IPS-18c (cell line): ENCODE data around the gene GPR62.
A peak's percentile ranks its signal among the peaks of the same experiment; 100 is the strongest.

ENCODE experiments used
- H3K4me3 ChIP-seq: 2 replicates; pipeline ENCODE4 v1.7.0; 2013; ENCODE audit warnings: low read depth, mild to moderate bottlenecking, low read length, moderate library complexity; ENCODE audit not compliant: insufficient read depth
- H3K9me3 ChIP-seq: one replicate; pipeline ENCODE4 v1.6.1; 2013; ENCODE audit warnings: mild to moderate bottlenecking, low read length, moderate library complexity; ENCODE audit not compliant: control insufficient read depth, insufficient read depth

Gene GPR62

DNA sequence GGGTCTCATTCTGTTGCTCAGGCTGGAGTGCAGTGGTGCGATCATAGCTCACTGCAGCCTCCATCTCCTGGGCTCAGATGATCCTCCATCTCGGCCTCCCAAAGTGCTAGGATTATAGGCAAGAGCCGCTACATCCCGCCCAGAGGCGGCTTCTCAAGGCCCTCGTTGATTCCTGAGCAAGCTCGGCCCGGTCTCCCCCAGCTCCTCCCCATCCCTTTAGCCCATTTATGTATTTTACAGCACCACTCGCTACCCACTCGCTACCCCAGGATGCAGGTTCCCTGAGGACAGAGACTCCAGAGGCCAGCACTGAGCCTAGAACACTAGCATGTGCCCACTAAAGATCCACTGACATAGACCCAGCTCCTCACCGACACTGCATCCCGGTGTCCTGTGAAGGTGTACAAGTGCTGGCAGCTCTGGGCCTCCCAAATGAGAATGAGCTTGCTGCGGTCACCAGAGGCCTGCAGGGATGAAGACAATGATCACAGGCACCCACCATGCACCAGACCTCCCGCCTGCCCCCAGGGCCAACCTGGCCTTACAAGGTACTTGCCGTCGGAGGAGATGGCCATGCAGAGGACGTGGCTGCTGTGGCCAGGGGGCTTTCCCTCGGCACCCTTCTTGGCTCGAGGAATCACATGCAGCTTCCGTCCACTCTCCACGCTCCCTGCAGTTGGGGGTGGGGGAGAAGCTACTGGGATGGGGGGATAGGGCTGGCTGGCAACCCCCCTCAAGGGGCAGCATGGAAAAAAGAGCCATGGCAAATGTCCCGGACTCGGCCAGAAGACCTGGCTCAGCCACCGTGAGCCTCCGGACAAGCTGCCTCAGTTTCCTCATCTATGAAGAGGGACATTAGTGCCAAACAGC is 19.1 kb upstream of the GPR62 start:
- Histone ChIP-seq H3K4me3 (no peak overlapping the region), H3K9me3 (no peaks in the 10 kb centered on the region)

DNA sequence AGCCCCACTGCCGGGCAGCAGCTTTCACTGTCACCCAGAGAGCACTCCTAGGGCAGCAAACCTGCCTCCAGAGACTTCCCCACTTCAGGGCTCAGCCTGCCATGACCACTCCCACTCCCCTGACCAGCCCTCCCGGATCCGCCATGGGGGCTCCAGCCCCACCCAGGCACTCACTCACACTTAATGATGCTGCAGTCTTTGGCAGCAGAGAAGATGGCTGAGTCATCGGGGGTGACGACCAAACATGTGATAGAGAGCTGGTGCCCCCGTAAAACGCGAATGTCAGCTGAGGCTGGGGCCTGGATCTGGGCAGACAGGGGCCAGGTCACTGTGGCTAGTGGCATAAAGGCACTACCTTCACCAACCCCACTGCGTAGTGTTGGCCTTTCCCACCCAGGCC is 18.2 kb upstream of the GPR62 start:
- no peaks in the 10 kb centered on the region for H3K9me3 ChIP-seq
- no peak overlapping the region for H3K4me3 ChIP-seq

DNA sequence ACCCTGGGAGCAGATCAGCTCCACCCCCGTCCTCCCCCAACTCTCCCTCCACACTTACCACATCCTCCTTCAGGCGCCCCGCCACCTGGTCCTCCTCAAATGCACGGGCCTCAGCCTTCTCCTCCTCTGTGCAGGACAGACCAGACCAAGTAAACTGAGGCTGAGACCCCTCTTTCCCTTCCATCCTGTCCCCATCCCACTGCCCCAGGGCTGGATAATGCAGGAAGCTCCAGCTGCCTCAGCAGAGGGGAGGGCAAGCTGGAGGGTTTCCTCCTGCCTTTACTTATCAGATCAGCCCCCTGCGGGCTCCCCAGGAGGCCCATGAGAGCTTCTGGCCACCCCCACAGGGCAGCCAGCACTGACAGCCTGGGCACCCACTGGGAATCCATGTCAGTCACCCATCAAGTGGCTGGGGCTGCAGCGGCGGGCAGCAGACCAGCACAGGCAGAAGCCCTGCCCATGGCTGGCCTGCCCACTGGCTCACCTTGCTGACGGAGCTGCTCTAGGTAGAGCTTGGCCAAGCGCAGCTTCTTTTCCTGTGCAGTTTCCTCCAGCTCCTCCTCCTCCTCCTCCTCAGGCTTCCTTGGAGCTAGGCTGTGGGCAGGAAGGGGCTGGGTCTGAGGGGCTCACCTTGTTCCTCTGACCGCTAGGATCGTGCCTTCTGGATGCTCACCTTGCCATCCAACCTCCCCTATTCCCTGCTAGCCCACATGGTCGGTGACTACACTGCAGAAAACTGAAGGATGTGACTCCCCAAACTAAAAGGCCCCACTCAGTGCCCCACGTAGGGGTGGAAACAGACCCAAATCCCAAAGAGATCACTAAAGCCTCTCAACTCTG is 17.4 kb upstream of the GPR62 start:
- H3K9me3 ChIP-seq = no peaks in the 10 kb centered on the region
- no peak overlapping the region for H3K4me3 ChIP-seq

DNA sequence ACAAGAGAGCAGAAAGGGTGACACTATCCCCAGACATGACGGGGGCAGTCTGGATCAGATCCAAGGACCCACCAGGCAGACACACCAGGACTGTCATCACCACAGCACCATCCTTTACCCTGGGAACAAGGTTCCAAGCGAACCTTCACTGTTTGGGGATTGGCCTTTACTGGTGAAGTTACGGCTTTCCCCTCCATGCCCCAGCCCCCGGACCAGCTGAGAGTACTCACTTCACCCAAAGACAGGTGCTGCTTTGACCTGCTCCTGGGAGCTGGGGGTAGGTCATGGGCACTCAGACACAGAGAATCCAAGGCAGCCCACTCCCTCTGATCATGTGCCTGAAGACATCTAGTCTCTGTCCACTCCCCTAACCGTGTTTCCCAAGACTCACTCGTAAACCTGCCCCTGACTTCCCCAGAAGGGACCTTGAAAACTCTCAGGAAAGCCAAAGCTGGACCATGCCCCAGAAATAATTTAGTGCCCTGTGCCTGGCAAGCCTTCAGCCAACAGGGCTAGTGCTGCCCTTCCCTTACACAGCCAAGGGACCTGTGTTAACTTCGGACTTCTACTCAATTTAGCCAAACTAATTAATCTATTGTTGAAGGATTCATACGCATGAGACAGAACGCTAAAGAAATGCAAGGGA is 16.3 kb upstream of the GPR62 start:
- no peak overlapping the region for H3K4me3 ChIP-seq
- H3K9me3 ChIP-seq = no peaks in the 10 kb centered on the region

DNA sequence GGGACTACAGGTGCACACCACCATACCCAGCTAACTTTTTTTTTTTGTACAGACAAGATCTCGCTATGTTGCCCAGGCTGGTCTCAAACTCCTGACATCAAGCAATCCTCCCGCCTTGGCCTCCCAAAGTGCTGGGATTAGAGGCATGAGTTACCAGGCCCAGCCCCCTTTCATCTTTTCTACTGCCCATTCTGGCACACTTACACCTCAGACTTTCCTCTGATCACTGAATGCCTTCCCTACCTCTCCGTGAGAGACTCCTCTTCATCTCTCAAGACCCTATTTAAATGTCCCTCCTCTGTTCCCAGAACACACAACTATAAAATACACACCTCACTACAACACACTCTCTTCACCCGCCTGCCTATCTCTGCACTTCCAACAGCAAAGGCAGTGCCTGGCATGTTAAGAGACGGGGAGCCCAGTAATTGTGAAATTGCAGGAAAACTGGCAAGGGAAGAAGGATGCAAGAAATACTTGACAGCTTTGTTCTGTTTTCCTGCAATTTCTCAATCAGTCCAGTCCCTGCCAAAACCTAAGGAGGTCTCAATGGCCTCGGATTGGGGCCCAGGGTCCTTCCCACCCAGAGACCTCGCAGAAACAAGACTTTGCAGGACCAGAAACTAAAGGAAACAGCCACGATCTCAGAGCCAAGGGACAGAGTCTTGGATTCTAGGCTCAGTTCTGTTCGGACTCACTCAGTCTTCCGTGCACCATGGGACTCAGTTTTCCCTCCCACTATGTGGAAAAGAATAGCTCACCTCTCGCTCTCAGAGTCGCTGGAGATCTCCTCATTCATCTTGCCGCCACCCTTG is 14.3 kb upstream of the GPR62 start:
- H3K9me3 ChIP-seq = no peaks in the 10 kb centered on the region
- H3K4me3 ChIP-seq = peak overlapping the region; percentile 87

DNA sequence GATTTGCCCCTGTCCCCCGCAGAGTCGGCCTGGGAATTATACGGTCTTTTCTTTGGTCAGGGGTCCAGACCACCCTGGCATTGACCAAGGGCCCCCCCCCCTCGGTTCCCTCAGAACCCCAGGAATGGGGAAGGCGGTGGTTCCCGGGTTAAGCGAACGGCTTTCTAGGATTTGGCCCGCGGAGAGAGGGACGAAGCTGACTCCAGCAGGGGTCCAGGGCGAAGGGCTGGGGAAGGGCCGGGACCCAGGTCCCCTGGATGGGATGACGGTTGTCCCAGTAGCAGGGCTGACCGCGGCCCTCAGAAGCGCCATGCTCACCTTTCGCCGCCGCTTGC is 13.8 kb upstream of the GPR62 start:
- Histone ChIP-seq H3K9me3 (no peaks in the 10 kb centered on the region), H3K4me3 (peak overlapping the region; percentile 87)

DNA sequence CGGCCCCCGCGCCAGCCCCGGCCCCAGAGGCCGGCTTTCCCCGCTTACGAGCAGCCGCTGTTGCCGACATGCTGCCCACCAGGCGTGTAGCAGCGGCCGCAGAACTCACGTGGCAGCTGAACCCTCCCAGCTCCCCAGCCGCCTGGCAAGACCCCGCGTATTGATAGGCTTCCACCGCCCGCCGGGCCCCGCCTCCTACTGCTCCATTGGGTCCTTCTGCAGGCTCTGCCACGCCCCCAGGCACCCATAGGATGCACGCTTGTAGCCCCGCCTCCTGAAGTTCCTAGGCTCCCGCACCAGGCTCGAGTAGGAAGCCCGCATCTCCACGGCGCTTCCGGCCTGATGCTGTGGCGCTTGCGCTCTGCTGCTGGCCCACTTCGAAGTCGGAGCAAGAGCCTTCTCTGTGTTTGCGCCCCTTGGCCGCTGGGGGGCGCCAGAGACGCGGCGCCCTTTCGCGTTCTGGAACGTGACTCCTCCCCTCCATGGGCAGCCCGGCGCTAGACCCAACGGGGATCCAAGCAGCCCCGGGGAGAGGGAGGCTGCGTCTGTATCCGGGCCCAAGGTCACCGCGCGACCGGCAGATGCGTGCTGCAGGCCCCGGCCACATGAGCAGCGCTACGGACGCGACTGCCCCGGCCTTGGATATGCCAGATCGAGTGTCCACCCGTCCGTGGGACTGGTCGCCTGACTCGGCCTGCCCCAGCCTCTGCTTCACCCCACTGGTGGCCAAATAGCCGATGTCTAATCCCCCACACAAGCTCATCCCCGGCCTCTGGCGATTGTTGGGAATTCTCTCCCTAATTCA is 13.2 kb upstream of the GPR62 start, which contains the start of the genes PARP3 and RRP9:
PARP3 (plus strand) TSS at position 566 of the 805 bp plus-strand sequence. CDS start 993 bp downstream, outside the sequence.
RRP9 (minus strand) TSS at position 107 of the 805 bp plus-strand sequence; CDS start at position 70, 37 bp downstream.
- Histone ChIP-seq H3K4me3 (peak within 1 kb of the TSS; percentile 87), H3K9me3 (no peaks in the 10 kb centered on the region)

DNA sequence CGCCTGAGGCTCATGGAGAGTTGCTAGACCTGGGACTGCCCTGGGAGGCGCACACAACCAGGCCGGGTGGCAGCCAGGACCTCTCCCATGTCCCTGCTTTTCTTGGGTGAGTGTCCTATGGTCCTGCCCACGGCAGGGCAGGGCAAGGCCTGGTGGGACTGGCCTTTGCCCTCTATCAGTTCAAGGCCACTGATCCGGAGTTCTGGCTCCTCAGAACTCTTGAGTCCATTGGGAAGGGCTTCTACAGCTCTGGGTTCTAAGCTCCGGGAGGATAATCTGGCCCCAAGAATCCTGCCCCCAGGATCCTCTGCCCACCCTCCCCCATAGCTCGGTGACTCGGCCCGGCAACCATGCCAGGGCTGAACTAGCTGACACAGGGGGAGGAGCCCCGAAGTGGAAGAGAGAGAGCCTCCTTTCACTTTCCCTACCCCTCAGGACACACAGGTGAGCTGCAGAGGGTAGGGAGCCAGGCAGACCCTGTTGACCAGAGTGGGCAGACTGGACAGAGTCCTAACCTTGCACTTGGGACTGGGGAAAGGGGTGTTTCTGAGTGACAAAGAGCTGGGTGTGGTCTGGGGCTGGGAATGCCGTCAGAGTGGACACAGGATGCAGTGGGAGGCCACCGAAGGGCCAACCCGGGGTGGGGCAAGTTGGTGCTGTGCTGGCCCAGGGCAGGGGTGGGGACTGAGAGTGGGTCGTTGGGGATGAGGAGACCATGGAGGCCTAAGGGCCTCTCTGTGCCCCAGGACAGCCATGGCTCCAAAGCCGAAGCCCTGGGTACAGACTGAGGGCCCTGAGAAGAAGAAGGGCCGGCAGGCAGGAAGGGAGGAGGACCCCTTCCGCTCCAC is 12.4 kb upstream of the GPR62 start:
- Histone ChIP-seq H3K9me3 (no peaks in the 10 kb centered on the region), H3K4me3 (peak overlapping the region; percentile 36)

DNA sequence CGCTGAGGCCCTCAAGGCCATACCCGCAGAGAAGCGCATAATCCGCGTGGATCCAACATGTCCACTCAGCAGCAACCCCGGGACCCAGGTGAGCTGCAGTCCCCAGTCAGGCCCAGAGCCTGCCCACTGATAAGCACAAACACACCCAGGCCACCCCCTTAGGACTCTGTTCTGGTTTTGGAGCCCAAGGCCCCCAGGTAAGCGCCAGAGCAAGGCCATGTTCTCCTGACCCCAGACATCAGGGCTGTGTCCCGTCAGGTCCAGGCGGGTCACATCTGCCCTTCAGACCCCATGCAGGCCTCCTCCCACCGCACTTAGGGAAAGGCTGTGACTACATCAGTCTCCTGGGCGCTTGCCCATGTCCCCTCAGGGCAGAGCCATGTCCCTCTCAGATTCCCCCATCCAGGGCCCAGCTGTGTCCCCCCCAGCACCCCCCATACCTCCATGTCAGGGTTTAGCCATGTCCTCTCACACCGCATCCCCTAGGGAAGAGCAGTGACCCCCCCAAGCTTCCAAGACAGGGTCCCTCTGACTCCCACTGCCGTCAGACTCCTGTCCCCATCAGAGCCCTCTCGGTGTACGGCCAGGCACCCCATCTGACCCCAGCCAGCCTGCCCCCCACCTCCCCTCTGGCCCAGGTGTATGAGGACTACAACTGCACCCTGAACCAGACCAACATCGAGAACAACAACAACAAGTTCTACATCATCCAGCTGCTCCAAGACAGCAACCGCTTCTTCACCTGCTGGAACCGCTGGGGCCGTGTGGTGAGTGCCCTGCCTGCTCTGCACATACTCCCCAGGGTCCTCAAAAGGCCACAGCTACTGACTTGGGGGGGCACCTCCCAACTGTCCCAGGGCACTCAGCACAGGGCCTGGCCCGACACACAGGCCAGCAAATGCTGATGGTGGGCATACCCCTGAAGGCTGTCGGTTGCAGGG is 11.5 kb upstream of the GPR62 start:
- Histone ChIP-seq H3K9me3 (no peaks in the 10 kb centered on the region), H3K4me3 (no peak overlapping the region)

DNA sequence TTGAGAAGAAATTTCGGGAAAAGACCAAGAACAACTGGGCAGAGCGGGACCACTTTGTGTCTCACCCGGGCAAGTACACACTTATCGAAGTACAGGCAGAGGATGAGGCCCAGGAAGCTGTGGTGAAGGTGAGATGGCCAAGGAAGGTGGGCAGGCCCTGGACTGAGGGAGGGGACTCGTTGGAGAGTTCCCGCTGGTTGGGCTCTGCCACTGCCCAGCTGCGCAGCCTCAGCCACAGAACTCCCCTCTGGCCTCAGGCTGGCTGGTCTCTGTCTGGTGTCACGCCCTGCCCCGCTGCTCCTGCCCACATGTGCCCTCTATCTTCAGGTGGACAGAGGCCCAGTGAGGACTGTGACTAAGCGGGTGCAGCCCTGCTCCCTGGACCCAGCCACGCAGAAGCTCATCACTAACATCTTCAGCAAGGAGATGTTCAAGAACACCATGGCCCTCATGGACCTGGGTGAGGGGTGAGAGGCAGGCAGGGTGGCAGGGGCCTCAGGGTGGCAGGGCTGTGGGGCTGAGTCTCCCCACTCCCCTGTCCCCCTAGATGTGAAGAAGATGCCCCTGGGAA is 10.6 kb upstream of the GPR62 start:
- H3K9me3 ChIP-seq = no peaks in the 10 kb centered on the region
- no peak overlapping the region for H3K4me3 ChIP-seq

DNA sequence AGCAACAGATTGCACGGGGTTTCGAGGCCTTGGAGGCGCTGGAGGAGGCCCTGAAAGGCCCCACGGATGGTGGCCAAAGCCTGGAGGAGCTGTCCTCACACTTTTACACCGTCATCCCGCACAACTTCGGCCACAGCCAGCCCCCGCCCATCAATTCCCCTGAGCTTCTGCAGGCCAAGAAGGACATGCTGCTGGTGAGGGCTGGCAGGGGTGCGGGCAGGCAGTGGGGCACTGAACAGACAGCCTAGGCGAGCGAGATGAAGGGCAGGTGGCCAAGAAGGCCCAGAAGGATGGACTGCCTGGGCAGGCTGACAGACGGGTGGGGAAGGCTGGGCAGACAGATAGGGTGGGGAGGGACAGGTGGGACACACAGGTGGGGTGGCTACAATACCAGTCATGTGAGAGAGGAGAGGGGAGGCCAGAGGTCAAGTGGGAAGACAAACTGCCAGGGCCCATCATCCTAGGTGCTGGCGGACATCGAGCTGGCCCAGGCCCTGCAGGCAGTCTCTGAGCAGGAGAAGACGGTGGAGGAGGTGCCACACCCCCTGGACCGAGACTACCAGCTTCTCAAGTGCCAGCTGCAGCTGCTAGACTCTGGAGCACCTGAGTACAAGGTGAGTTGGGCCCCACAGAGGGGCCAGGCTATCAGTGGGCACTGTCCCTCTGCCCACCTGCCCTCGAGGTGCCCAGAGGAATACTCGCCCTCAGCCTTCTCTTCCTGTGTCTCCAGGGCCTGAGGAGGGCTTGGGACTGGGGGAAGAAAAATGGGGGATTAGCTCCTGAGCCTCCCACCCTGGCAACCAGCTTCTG is 9.9 kb upstream of the GPR62 start:
- H3K9me3 ChIP-seq = no peaks in the 10 kb centered on the region
- no peak overlapping the region for H3K4me3 ChIP-seq

DNA sequence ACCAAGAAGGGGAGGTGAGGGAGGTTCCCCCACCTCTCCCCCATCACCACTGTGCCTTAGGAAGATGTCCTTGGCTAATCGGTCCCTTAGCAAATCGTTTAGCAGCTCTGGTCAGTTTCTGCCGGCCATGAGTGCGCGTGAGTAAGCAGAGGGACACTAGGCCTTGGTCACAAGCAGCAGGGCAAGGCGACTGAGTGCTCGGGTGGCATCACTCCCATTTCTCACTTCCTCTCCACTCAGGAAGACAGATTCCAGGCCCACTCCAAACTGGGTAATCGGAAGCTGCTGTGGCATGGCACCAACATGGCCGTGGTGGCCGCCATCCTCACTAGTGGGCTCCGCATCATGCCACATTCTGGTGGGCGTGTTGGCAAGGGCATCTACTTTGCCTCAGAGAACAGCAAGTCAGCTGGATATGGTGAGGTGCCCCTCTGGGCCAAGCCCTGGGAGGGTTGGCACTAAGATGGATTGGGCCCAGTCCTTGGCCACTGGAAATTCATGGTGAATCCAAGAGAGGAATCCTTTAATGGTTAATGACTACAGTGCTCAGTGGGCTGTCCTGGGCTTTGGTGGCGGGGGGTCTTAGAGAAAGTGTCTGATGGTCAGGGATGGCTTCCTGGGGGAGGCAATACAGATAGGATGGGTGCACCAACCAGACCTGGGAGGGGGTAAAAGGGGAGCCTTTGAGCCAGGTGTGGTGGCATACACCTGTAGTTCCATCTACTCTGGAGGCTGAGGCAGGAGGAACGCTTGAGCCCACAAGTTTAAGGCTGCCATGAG is 9.1 kb upstream of the GPR62 start:
- H3K4me3 ChIP-seq = no peak overlapping the region
- H3K9me3 ChIP-seq = no peaks in the 10 kb centered on the region

DNA sequence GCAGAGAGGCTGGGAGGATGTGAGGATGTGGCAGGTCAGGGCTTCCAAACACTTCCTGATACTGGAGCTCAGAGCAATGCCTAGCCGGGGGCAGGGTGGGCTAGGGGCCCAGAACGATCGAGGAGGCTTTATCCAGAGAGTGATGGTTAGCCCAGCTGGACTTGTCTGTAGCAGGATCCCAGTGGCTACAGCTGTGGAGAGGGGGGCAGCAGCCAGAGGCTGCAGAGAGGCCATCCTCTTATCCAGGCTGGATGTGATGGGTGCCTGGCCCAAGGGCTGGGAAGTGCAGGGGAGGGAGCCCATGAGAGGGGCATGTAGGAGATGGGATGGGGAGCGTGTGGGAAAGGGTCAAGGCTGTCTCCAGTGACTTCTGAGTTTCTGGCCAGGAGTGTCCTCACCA is 8.4 kb upstream of the GPR62 start:
- Histone ChIP-seq H3K4me3 (no peak overlapping the region), H3K9me3 (no peaks in the 10 kb centered on the region)
